CD4-positive, CD25-positive, alpha-beta regulatory T cell (primary cell): Measurements from ENCODE around the gene FAM234A. TPM values are rescaled to one million over a fixed set of nuclear protein-coding genes. Genes with fewer than 3 reads are reported as not detected.
"Not testable (repeated sequence)": the region's sequence is repeated elsewhere in the genome, so short reads cannot be mapped to it uniquely, and the experiment has no call there.

Experiments used
- ATAC-seq, 2 donors: fragments of 150-1000 bp; cut with Tn5 transposase; one replicate each; pipeline ENCODE4 v1.10.0; 2021; ENCODE audit warnings: low read depth in 2 of 2, moderate number of reproducible peaks in 2 of 2, moderate library complexity in 1 of 2
- DNase-seq, 3 donors: peaks; one replicate each; pipeline versions ENCODE4 v3.0.0 to v3.0.0-alpha.2; 2012 to 2022; ENCODE audit warnings: mixed read lengths in 1 of 3
- H3K27ac ChIP-seq: one replicate; pipeline ENCODE4 v1.7.0; 2013; ENCODE audit warnings: mild to moderate bottlenecking, low read length; ENCODE audit not compliant: insufficient read depth, poor library complexity, severe bottlenecking
- H3K27me3 ChIP-seq: one replicate; pipeline ENCODE4 v1.7.0; 2013; ENCODE audit warnings: low read length; ENCODE audit not compliant: control insufficient read depth, insufficient read depth
- H3K36me3 ChIP-seq: one replicate; pipeline ENCODE4 v1.7.0; 2013; ENCODE audit warnings: mild to moderate bottlenecking, low read length, moderate library complexity; ENCODE audit not compliant: control insufficient read depth, insufficient read depth
- H3K4me1 ChIP-seq: 2 replicates; pipeline ENCODE4 v1.7.0; 2013; ENCODE audit warnings: mild to moderate bottlenecking, low read length; ENCODE audit not compliant: insufficient read depth, control insufficient read depth, poor library complexity, severe bottlenecking
- H3K4me3 ChIP-seq: one replicate; pipeline ENCODE4 v1.7.0; 2013; ENCODE audit warnings: low read depth, mild to moderate bottlenecking, low read length, moderate library complexity
- H3K9me3 ChIP-seq, 2 experiments: 1 replicate in 1 of 2; 2 replicates in 1 of 2; pipeline ENCODE4 v1.7.0; 2013; ENCODE audit warnings: low read length in 2 of 2, mild to moderate bottlenecking in 1 of 2, moderate library complexity in 1 of 2; ENCODE audit not compliant: control insufficient read depth in 2 of 2
- H3K27ac Mint-ChIP-seq, 3 donors: one replicate each; pipeline ENCODE4 v1.8.0; 2020 to 2022; ENCODE audit warnings: mild to moderate bottlenecking in 3 of 3, mixed read lengths in 3 of 3, moderate library complexity in 2 of 3
- H3K27me3 Mint-ChIP-seq: one replicate; pipeline ENCODE4 v1.8.0; 2022; ENCODE audit warnings: mild to moderate bottlenecking, mixed read lengths
- H3K36me3 Mint-ChIP-seq: one replicate; pipeline ENCODE4 v1.8.0; 2020; ENCODE audit warnings: mixed read lengths
- H3K4me1 Mint-ChIP-seq, 4 donors: one replicate each; pipeline ENCODE4 v1.8.0; 2020 to 2022; ENCODE audit warnings: mixed read lengths in 4 of 4, mild to moderate bottlenecking in 1 of 4
- H3K4me3 Mint-ChIP-seq, 4 donors: one replicate each; pipeline ENCODE4 v1.8.0; 2020 to 2022; ENCODE audit warnings: mild to moderate bottlenecking in 4 of 4, mixed read lengths in 4 of 4, moderate library complexity in 3 of 4
- H3K9me3 Mint-ChIP-seq, 7 donors: one replicate each; pipeline ENCODE4 v1.8.0; 2020 to 2022; ENCODE audit warnings: mixed read lengths in 7 of 7, mild to moderate bottlenecking in 3 of 7, moderate library complexity in 2 of 7
- polyA plus RNA-seq, 4 donors: library from polyadenylated mRNA; unstranded; fragments of 300-500 nt; fragmentation: Illumina TruSeq; gene quantifications; one replicate each; pipeline ENCODE4 v1.2.3, GENCODE V29; 2021
- total RNA-seq: library from RNA; stranded (reverse); gene quantifications from one replicate; pipeline ENCODE4 v1.2.3, GENCODE V29; 2022

The FAM234A gene
- total and polyA plus RNA-seq, 5 donors from 2014 or later, result 15.3 to 26.5 (median 22.1) TPM

GRCh38 chr16:252366-253337 lies 18.0 kb downstream of the FAM234A start:
- Mint-ChIP-seq H3K4me3 (peak overlapping the region; percentile 40 to 91 (median 82)), H3K27ac (peak overlapping the region; percentile 91 to 96 (median 95)), H3K4me1 (peaks cover 0 to 27% (median 16%) of the 10 kb centered on the region in 4 donors), H3K36me3 (peaks cover 21% of the 10 kb centered on the region), H3K27me3 (no peaks in the 10 kb centered on the region), H3K9me3 (no peaks in the 10 kb centered on the region)
- DNase-seq (peak in 2 of 3 donors; percentile 40 to 65), ATAC-seq (peak; percentile 58 to 61)
- no peaks in the 10 kb centered on the region for H3K9me3 ChIP-seq
- peaks cover 21% of the 10 kb centered on the region for H3K4me1 ChIP-seq
- no peaks in the 10 kb centered on the region for H3K27me3 ChIP-seq
- H3K27ac ChIP-seq, result peak overlapping the region; percentile 75
- H3K36me3 ChIP-seq, result no peaks in the 10 kb centered on the region
- peak overlapping the region; percentile 73 for H3K4me3 ChIP-seq

DNA sequence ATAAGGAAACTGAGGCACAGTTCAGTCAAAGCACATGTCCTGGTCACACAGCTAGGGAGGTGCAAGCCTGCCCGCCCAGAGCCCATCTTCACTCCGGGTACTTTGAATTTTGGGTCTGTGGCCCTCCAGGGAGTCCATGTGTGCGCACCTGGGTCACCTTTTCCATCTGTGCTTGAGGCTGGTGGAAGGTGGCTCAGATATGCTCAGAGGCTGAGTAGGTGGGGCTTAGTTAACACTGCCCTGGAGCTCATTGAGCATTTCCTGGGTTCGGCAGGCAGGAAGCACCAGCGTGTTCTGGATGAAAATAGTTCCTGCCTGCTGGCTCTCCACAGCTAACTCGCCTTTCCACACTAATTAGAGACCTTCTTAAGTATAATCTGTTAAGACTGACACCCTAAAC lies 19.2 kb downstream of the FAM234A start:
- no peaks in the 10 kb centered on the region for H3K9me3 Mint-ChIP-seq
- no peak overlapping the region for H3K4me3 ChIP-seq
- H3K4me3 Mint-ChIP-seq, result peak overlapping the region in 1 of 4 donors; percentile 48
- no peak overlapping the region for H3K27ac ChIP-seq
- H3K4me1 Mint-ChIP-seq, result peaks cover 0 to 27% (median 16%) of the 10 kb centered on the region in 4 donors
- peak in 1 of 3 donors; percentile 56 for DNase-seq
- H3K27me3 ChIP-seq, result no peaks in the 10 kb centered on the region
- no peak for ATAC-seq
- peaks cover 21% of the 10 kb centered on the region for H3K4me1 ChIP-seq
- peak overlapping the region in 2 of 3 donors; percentile 73 to 91 for H3K27ac Mint-ChIP-seq
- H3K36me3 ChIP-seq, result no peaks in the 10 kb centered on the region
- H3K36me3 Mint-ChIP-seq, result peaks cover 21% of the 10 kb centered on the region
- no peaks in the 10 kb centered on the region for H3K9me3 ChIP-seq
- no peaks in the 10 kb centered on the region for H3K27me3 Mint-ChIP-seq

DNA sequence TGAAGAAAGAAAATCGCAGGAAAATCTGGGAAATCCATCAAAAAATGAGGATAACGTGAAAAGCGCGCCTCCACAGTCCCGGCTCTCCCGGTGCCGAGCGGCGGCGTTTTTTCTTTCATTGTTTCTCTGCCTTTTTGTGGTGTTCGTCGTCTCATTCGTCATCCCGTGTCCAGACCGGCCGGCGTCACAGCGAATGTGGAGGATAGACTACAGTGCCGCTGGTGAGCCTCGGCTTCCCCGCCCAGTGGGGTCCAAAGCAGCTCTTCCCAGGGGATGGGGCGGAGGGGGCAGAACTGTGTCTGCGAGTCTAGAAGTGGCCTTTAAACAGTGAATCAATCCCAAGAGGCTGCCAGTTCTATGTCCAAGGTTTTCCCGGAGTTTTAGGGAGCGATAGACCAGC lies 19.8 kb downstream of the FAM234A start:
- Mint-ChIP-seq H3K4me1 (peaks cover 0 to 27% (median 16%) of the 10 kb centered on the region in 4 donors), H3K4me3 (no peak overlapping the region), H3K9me3 (no peaks in the 10 kb centered on the region), H3K27me3 (no peaks in the 10 kb centered on the region), H3K27ac (peak overlapping the region in 1 of 3 donors; percentile 91), H3K36me3 (peaks cover 25% of the 10 kb centered on the region)
- H3K27ac ChIP-seq, result no peak overlapping the region
- peaks cover 21% of the 10 kb centered on the region for H3K4me1 ChIP-seq
- no peaks in the 10 kb centered on the region for H3K36me3 ChIP-seq
- H3K9me3 ChIP-seq, result no peaks in the 10 kb centered on the region
- H3K4me3 ChIP-seq, result no peak overlapping the region
- ATAC-seq (no peak), DNase-seq (no peak)
- no peaks in the 10 kb centered on the region for H3K27me3 ChIP-seq

- Histone ChIP-seq H3K36me3 (peaks cover 3% of the 10 kb centered on the region), H3K4me3 (no peak overlapping the region), H3K4me1 (peaks cover 21% of the 10 kb centered on the region), H3K9me3 (no peaks in the 10 kb centered on the region), H3K27me3 (no peaks in the 10 kb centered on the region), H3K27ac (no peak overlapping the region)
- Mint-ChIP-seq H3K27me3 (no peaks in the 10 kb centered on the region), H3K4me3 (no peak overlapping the region), H3K36me3 (peaks cover 26% of the 10 kb centered on the region), H3K4me1 (peaks cover 0 to 27% (median 16%) of the 10 kb centered on the region in 4 donors), H3K27ac (peak overlapping the region in 1 of 3 donors; percentile 48), H3K9me3 (no peaks in the 10 kb centered on the region)
- no peak for DNase-seq
- no peak for ATAC-seq
Observed at GRCh38 chr16:255183-255582, 20.6 kb downstream of the FAM234A start.

- not testable (repeated sequence) for H3K27ac Mint-ChIP-seq, H3K9me3 Mint-ChIP-seq, H3K36me3 ChIP-seq, H3K27me3 Mint-ChIP-seq, H3K27ac ChIP-seq, DNase-seq, ATAC-seq, H3K4me3 Mint-ChIP-seq, H3K9me3 ChIP-seq, H3K4me3 ChIP-seq, H3K27me3 ChIP-seq
- H3K4me1 Mint-ChIP-seq, result peaks cover 0 to 17% (median 7%) of the 10 kb centered on the region in 4 donors
- peaks cover 12% of the 10 kb centered on the region for H3K4me1 ChIP-seq
- peaks cover 29% of the 10 kb centered on the region for H3K36me3 Mint-ChIP-seq
Observed at GRCh38 chr16:258091-258490, 23.5 kb downstream of the FAM234A start.

GRCh38 chr16:259226-259625 lies 24.6 kb downstream of the FAM234A start:
- H3K27me3 ChIP-seq, result no peaks in the 10 kb centered on the region
- peaks cover 5% of the 10 kb centered on the region for H3K36me3 ChIP-seq
- Mint-ChIP-seq H3K27me3 (no peaks in the 10 kb centered on the region), H3K4me3 (no peak overlapping the region), H3K36me3 (peaks cover 26% of the 10 kb centered on the region), H3K4me1 (peaks cover 0 to 8% (median 5%) of the 10 kb centered on the region in 4 donors), H3K9me3 (no peaks in the 10 kb centered on the region), H3K27ac (no peak overlapping the region)
- H3K27ac ChIP-seq, result no peak overlapping the region
- no peaks in the 10 kb centered on the region for H3K9me3 ChIP-seq
- ATAC-seq, result no peak
- H3K4me3 ChIP-seq, result no peak overlapping the region
- no peak for DNase-seq
- H3K4me1 ChIP-seq, result peaks cover under 1% of the 10 kb centered on the region

DNA sequence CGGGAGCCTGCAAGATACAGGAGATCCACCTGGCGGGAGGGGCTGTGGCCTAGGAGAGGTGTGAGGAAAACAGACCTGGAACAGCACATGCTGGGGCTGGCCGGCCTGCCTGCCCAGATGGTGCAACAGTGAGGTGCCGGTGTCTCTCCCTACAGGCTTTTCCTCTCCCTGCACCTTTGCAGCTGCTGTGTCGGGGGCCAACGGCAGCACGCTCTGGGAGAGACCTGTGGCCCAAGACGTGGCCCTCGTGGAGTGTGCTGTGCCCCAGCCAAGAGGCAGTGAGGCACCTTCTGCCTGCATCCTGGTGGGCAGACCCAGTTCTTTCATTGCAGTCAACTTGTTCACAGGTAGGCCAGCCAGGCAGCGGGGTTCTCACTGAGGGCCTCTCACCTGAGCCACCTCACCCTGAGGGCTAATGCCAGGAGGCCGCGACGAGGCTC lies 25.2 kb downstream of the FAM234A start:
- Histone ChIP-seq H3K27ac (no peak overlapping the region), H3K27me3 (no peaks in the 10 kb centered on the region), H3K36me3 (peaks cover 6% of the 10 kb centered on the region), H3K9me3 (no peaks in the 10 kb centered on the region), H3K4me3 (no peak overlapping the region), H3K4me1 (no peaks in the 10 kb centered on the region)
- DNase-seq, result no peak
- H3K4me1 Mint-ChIP-seq, result peaks cover 0 to 7% (median 5%) of the 10 kb centered on the region in 4 donors
- H3K27ac Mint-ChIP-seq, result no peak overlapping the region
- no peak for ATAC-seq
- H3K36me3 Mint-ChIP-seq, result peaks cover 25% of the 10 kb centered on the region
- no peaks in the 10 kb centered on the region for H3K27me3 Mint-ChIP-seq
- no peak overlapping the region for H3K4me3 Mint-ChIP-seq
- H3K9me3 Mint-ChIP-seq, result no peaks in the 10 kb centered on the region
